ENCODE data around the gene ADGRV1. TPM values are rescaled to one million over a fixed set of nuclear protein-coding genes. Genes with fewer than 3 reads are reported as not detected.
A peak's percentile ranks its signal among the peaks of the same experiment; 100 is the strongest.

ADGRV1 gene
- total and polyA plus RNA-seq, 9 of the 15 experiments (the other 6 are each of a cell fraction or from before 2014, with no cell fraction given): 21.7 to 156 (median 58.2) TPM

DNA sequence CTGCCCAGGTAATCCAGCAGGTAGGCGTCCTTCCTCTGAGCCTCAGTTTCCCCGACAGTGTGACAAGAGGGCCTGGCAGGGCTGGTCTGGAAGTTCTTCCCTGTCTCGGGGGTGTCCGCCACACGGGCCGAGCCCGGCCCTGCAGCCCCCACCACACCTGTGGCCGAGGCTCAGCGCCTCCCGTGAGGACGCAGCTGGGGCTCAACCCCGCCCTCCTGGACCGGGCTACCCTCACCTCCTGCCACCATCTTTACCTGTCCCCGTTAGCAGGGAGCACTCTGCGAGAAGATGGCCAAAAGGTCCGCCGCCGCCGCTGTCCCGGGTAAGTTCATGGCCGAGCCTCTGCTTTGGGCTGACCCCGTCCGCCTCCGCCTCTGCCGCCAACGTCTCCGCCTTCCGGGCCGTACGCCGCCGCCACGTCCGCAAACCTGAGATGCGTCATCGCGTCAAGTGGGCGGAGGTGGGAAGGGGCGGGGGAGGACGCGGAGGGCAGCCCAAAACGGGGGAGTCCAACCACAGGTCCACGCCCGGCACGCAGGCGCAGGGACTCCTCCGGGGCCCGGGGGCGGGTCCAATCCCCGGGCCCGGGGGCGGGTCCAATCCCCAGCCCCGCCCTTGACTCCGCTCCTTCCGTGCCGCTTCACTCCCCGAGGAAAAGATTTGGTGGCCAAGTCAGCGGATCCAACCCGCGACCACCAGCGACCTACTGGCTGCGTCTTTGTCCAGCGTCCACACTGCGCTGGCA is 29.2 kb upstream of the ADGRV1 start, which contains the start of gene LYSMD3 (continued):
- TF ChIP-seq ZFP30 (CRISPR knock-in tag; IDR thresholded peaks at IDR 0.05; ENCODE audit: borderline replicate concordance) (no peak), KLF6 (CRISPR knock-in tag; IDR thresholded peaks at IDR 0.05; ENCODE audit: borderline replicate concordance) (peak; percentile 79; the same call in 1 of the 2 replicates), SUPT5H (IDR thresholded peaks at IDR 0.05) (peak; percentile 92), ZNF699 (CRISPR knock-in tag; IDR thresholded peaks at IDR 0.05; ENCODE audit: insufficient replicate concordance) (no peak), ZNF212 (CRISPR knock-in tag; IDR thresholded peaks at IDR 0.05) (no peak), SMARCA5 (IDR thresholded peaks at IDR 0.05) (no peak), PHF20 (IDR thresholded peaks at IDR 0.05; ENCODE audit: partially characterized antibody) (peak; percentile 56), ZNF121 (CRISPR knock-in tag; conservative IDR thresholded peaks at IDR 0.05) (no peak), NFE2 (IDR thresholded peaks at IDR 0.05; ENCODE audit: low read depth) (no peak; the same call in 1 of the 2 replicates), SETDB1 (IDR thresholded peaks at IDR 0.05; ENCODE audit: low read length) (no peak), ETV1 (tag; conservative IDR thresholded peaks at IDR 0.05; ENCODE audit: low read depth) (no peak), ESRRA (IDR thresholded peaks at IDR 0.05; ENCODE audit: borderline replicate concordance, low read depth) (peak; percentile 59; the same call in 1 of the 2 replicates), ARHGAP35 (IDR thresholded peaks at IDR 0.05; ENCODE audit: partially characterized antibody) (no peak), CBFA2T3 (IDR thresholded peaks at IDR 0.05) (no peak), POLR2H (tag; IDR thresholded peaks at IDR 0.05; ENCODE audit: low read depth) (no peak; the same call in 1 of the 2 replicates), TSC22D4 (tag; IDR thresholded peaks at IDR 0.05) (no peak), CXXC5 (CRISPR knock-in tag; IDR thresholded peaks at IDR 0.05) (peak; percentile 93), ZSCAN32 (CRISPR knock-in tag; IDR thresholded peaks at IDR 0.05) (no peak), STAT5B (CRISPR knock-in tag; IDR thresholded peaks at IDR 0.05) (no peak), PCBP2 (IDR thresholded peaks at IDR 0.05; ENCODE audit: low read depth, low read length, poor library complexity, severe bottlenecking) (no peak), ZNF778 (CRISPR knock-in tag; IDR thresholded peaks at IDR 0.05) (no peak), ZNF165 (CRISPR knock-in tag; IDR thresholded peaks at IDR 0.05; ENCODE audit: borderline replicate concordance) (no peak), CEBPB (tag; IDR thresholded peaks at IDR 0.05) (no peak), ETS2 (tag; IDR thresholded peaks at IDR 0.05; ENCODE audit: borderline replicate concordance, poor library complexity, severe bottlenecking) (no peak), TRIM28 (IDR thresholded peaks at IDR 0.05) (no peak), PTBP1 (IDR thresholded peaks at IDR 0.05; ENCODE audit: low read depth, low read length) (no peak), RFX7 (CRISPR knock-in tag; IDR thresholded peaks at IDR 0.05) (no peak)
- TF ChIP-seq, protein P1, sequence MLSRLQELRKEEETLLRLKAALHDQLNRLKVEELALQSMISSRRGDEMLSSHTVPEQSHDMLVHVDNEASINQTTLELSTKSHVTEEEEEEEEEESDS (CRISPR knock-in tag; IDR thresholded peaks at IDR 0.05): no peak
- TF ChIP-seq, protein P2, sequence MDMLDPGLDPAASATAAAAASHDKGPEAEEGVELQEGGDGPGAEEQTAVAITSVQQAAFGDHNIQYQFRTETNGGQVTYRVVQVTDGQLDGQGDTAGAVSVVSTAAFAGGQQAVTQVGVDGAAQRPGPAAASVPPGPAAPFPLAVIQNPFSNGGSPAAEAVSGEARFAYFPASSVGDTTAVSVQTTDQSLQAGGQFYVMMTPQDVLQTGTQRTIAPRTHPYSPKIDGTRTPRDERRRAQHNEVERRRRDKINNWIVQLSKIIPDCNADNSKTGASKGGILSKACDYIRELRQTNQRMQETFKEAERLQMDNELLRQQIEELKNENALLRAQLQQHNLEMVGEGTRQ (CRISPR knock-in tag; IDR thresholded peaks at IDR 0.05): no peak
- TF ChIP-seq, protein P3, sequence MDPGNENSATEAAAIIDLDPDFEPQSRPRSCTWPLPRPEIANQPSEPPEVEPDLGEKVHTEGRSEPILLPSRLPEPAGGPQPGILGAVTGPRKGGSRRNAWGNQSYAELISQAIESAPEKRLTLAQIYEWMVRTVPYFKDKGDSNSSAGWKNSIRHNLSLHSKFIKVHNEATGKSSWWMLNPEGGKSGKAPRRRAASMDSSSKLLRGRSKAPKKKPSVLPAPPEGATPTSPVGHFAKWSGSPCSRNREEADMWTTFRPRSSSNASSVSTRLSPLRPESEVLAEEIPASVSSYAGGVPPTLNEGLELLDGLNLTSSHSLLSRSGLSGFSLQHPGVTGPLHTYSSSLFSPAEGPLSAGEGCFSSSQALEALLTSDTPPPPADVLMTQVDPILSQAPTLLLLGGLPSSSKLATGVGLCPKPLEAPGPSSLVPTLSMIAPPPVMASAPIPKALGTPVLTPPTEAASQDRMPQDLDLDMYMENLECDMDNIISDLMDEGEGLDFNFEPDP (CRISPR knock-in tag; IDR thresholded peaks at IDR 0.05): no peak

Measured in K562 (cell line).